Effector memory CD4-positive, alpha-beta T cell (primary cell): ENCODE measurements around the gene KAT7.

Experiments
- DNase-seq, 3 donors: peaks; one replicate each; pipeline ENCODE4 v3.0.0-alpha.2; 2020
- H3K27ac ChIP-seq: 2 replicates; pipeline ENCODE4 v1.7.0; 2013; ENCODE audit warnings: mild to moderate bottlenecking, low read length, moderate library complexity; ENCODE audit not compliant: insufficient read depth, poor library complexity, severe bottlenecking
- H3K27me3 ChIP-seq: replicated peaks from 2 replicates; pipeline ENCODE4 v1.7.0; 2013; ENCODE audit warnings: mild to moderate bottlenecking, low read length; ENCODE audit not compliant: insufficient read depth, control insufficient read depth, poor library complexity, severe bottlenecking
- H3K36me3 ChIP-seq: 2 replicates; pipeline ENCODE4 v1.7.0; 2013; ENCODE audit warnings: mild to moderate bottlenecking, low read length, moderate library complexity; ENCODE audit not compliant: control insufficient read depth, insufficient read depth
- H3K4me1 ChIP-seq: 2 replicates; pipeline ENCODE4 v1.7.0; 2013; ENCODE audit warnings: low read length, mild to moderate bottlenecking; ENCODE audit not compliant: control insufficient read depth, insufficient read depth, poor library complexity, severe bottlenecking
- H3K4me3 ChIP-seq: 2 replicates; pipeline ENCODE4 v1.7.0; 2013; ENCODE audit warnings: low read length, low read depth, mild to moderate bottlenecking; ENCODE audit not compliant: insufficient read depth, poor library complexity, severe bottlenecking
- H3K9me3 ChIP-seq: 2 replicates; pipeline ENCODE4 v1.7.0; 2013; ENCODE audit warnings: mild to moderate bottlenecking, low read length, moderate library complexity; ENCODE audit not compliant: control insufficient read depth

The KAT7 gene

DNA sequence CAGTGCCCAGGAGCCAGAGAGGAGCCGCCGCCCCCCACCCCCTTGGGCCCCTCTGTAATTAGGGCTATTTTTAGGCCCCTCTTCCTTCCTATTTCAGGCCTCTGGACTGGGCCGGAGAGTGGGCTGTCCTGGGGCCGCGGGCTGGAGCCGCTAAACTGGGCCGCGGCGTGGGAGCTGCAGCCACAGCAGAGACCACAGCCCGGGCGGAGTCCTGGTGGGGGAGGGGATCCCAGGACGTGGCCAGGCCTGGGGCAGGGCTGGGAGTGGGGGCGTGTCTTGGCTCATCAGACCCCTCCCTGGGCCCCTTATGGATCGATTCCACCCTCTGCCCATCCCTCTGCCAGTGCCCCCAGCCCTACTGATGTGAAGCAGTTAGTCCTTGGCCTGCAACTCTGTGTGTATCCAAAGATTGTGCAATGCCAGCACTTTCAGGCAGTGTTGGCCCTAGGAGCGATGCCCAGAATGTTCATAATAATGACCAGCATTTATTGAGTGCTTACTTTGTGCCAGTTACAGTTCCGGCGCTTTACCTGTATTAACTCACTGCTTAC is 74.4 kb downstream of the KAT7 start:
- Histone ChIP-seq H3K36me3 (no peaks in the 10 kb centered on the region), H3K4me1 (no peaks in the 10 kb centered on the region), H3K27ac (no peak overlapping the region), H3K27me3 (no peaks in the 10 kb centered on the region), H3K9me3 (no peaks in the 10 kb centered on the region), H3K4me3 (no peak overlapping the region)
- DNase-seq, result no peak

DNA sequence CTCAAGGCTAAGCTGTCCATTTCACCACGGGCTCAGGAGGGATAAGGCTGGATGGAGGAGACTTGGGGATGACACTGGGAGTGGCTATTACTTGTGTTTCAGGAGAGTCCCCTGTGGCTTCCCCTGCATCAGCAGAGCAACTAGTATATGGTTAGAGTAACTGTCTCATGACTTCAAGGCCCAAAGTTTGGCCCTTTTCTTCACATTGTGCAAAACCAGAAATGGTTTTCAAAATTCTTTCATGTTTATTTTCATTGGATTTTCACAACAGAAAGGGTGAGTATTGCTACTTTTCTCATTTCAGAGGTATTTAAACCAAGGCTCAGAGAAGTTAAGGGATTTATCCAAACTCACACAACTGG is 77.5 kb downstream of the KAT7 start:
- H3K4me1 ChIP-seq, result no peaks in the 10 kb centered on the region
- H3K9me3 ChIP-seq, result no peaks in the 10 kb centered on the region
- no peaks in the 10 kb centered on the region for H3K36me3 ChIP-seq
- no peak overlapping the region for H3K4me3 ChIP-seq
- no peak for DNase-seq
- no peaks in the 10 kb centered on the region for H3K27me3 ChIP-seq
- H3K27ac ChIP-seq, result no peak overlapping the region

DNA sequence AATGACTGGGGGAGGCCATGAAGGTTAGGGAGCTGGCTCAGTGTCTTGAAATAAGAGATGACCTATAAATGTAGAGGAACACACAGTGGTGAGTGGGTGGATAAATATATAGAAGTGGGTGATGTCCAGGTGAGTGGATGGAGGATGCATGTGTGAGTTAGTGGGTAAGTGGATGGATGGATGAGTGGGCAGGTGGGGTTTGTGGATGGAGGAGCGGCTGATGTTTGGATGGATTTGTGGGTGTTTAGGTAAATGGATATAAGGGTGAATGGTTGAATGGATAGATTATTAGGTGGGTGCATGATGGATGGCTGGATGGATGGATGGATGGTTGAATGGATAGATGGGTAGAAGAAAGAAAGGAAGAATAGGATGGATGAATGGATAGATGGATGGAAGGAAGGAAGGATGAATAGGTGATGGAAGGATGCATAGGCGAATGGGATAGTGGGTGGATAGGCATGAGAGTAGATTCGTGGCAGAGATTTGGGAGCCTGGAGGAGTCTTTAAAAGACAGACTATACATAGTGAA is 78.5 kb downstream of the KAT7 start:
- Histone ChIP-seq H3K4me1 (no peaks in the 10 kb centered on the region), H3K27ac (no peak overlapping the region), H3K4me3 (no peak overlapping the region), H3K36me3 (no peaks in the 10 kb centered on the region), H3K9me3 (no peaks in the 10 kb centered on the region), H3K27me3 (no peaks in the 10 kb centered on the region)
- DNase-seq, result no peak

DNA sequence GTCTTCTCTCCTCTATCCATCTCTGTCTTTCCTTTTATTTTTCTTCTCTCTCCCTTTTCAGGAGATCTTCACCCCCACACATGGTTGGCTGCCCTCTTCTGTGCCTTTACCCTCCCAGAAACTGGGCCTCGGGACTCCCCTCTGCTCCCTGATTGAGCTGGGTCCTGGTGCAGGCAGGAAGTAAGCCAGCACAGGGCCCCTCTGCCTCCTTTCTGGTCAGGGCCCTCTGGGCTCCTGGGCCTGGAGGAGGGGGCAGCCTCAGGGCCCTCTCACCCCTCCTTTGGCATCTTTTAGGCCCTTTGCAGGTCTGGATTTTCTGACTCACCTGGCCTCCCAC is 80.5 kb downstream of the KAT7 start:
- Histone ChIP-seq H3K4me3 (no peak overlapping the region), H3K9me3 (no peaks in the 10 kb centered on the region), H3K27me3 (no peaks in the 10 kb centered on the region), H3K36me3 (no peaks in the 10 kb centered on the region), H3K4me1 (peaks cover 13% of the 10 kb centered on the region), H3K27ac (no peak overlapping the region)
- DNase-seq, result no peak

DNA sequence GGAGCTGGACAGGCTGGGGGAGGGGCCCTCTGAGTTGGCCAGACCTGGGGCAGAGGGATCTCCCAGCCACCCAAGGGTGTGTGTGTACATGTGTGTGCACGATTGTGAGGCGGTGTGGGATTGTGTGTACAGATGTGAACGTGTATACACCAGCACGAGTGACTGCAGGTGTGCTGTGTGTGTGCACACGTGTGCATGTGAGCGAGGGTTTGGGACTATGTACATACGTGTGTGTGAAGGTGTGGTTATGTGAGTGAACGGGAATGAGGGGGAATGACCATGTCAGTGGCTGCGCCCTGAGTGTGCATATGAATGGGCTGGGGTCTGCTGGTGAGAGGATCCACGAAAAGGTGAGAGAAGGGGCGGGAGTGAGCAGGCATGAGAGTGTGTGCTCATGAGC is 81.8 kb downstream of the KAT7 start:
- no peaks in the 10 kb centered on the region for H3K9me3 ChIP-seq
- no peaks in the 10 kb centered on the region for H3K27me3 ChIP-seq
- no peak overlapping the region for H3K4me3 ChIP-seq
- peaks cover 13% of the 10 kb centered on the region for H3K4me1 ChIP-seq
- H3K36me3 ChIP-seq, result no peaks in the 10 kb centered on the region
- no peak for DNase-seq
- H3K27ac ChIP-seq, result no peak overlapping the region

DNA sequence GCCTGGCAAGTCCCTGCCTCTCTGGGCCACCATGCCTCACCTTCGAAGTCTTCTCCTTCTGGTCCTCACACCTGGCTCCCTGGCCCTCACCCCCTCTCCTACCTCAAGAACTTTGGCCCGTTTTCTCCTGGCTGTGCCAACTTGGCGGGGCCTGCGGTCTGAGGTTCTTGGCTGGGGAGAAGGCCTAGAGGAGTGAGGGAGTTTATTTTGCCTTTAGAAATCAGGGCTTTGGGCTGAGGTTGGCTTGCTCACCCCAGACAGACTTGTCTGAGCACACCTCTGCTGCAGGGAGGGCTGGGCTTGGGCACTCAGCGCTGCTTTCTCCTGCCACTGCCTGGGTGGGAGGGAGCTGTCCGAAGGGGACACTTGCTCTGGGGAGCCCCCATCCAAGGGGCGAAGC is 82.7 kb downstream of the KAT7 start:
- no peaks in the 10 kb centered on the region for H3K27me3 ChIP-seq
- H3K27ac ChIP-seq, result no peak overlapping the region
- peaks cover 13% of the 10 kb centered on the region for H3K4me1 ChIP-seq
- H3K4me3 ChIP-seq, result no peak overlapping the region
- H3K36me3 ChIP-seq, result no peaks in the 10 kb centered on the region
- no peak for DNase-seq
- no peaks in the 10 kb centered on the region for H3K9me3 ChIP-seq

DNA sequence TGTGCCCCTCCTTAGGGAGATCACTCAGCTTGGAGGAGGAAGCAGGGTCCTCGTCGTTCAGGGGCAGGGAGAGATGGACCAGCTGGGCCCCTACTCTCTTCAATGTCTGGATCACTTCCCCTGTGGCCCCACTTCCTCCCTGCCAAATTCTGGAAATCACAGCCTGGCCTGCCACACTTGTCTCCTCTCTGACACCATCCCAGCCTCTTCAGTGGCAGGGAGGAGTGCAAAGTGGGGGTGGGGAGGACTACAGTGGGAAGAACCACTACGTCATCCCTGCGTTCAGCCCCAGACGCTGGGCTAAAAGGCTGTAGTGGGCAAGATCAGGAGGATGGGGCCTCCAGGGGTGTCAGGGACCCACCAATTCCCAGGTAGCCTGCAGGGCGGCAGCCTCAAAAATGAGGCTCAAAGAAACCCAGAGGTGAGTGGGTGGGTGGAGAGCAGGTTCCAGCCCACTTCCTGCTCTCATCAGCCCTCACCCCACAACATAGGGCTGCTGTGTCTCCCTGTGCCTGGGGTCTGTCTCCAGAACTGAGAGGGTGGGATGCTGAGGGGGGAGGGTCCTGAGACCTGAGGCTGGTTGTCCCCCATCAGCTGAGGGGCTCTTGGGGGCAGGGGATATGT is 84.4 kb downstream of the KAT7 start:
- no peak for DNase-seq
- Histone ChIP-seq H3K27me3 (no peaks in the 10 kb centered on the region), H3K4me3 (no peak overlapping the region), H3K36me3 (no peaks in the 10 kb centered on the region), H3K9me3 (no peaks in the 10 kb centered on the region), H3K27ac (no peak overlapping the region), H3K4me1 (peaks cover 13% of the 10 kb centered on the region)

DNA sequence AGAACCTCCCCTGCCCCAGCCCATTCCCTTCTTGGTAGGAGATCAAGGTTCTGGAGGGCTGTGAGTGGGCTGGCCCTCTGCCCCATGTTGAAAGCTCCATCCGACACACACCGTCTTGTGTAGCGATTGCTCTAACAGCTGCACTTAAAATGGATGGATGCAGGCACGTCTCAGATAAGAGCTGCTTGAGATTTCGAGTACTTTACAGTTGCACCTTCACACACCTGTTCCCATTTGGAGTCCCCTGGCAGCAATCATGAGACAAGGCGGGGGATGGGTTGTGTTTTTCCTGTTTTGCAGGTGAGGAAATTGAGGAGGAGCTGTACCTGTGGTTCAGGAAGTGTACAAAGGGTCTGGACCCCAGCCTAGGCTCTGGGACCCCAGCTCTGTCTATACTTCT is 85.0 kb downstream of the KAT7 start:
- Histone ChIP-seq H3K4me1 (peaks cover 13% of the 10 kb centered on the region), H3K36me3 (no peaks in the 10 kb centered on the region), H3K27ac (no peak overlapping the region), H3K9me3 (no peaks in the 10 kb centered on the region), H3K27me3 (no peaks in the 10 kb centered on the region), H3K4me3 (no peak overlapping the region)
- DNase-seq, result no peak

DNA sequence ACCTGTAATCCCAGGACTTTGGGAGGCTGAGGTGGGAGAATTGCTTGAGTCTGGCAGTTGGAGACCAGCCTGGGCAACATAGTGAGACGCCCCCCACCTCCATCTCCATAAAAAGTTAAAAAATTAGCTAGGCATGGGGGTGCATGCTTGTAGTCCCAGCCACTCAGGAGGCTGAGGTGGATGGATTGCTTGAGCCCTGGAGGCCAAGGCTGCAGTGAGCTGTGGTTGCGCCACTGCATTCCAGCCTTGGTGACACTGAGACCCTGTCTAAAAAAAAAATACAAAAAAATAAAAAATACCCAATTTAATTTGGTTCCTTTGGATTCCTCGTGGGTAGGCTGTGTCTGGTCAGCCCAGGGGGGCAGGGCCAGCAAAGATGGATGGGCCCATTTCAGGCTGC is 85.4 kb downstream of the KAT7 start:
- Histone ChIP-seq H3K4me3 (no peak overlapping the region), H3K27me3 (no peaks in the 10 kb centered on the region), H3K9me3 (no peaks in the 10 kb centered on the region), H3K4me1 (peaks cover 13% of the 10 kb centered on the region), H3K36me3 (no peaks in the 10 kb centered on the region), H3K27ac (no peak overlapping the region)
- no peak for DNase-seq

DNA sequence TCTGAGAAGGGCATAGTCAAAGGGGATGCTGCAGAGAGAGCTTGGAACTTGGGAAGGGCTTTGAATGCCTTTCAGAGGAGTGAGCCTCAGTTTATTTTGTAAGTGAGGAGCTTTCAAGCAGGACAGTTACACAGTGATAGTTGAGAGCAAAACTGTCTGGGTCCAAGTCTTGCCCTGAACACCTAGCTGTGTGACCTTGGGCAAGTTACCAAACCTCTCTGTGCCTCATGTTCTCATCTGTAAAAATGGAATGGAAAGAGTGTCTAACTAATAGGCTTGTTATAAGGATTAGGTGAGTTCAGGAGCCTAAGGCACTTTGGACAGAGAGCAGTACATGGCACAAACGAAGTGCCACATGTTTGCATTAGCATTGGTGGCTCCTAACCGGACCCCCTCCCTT is 86.4 kb downstream of the KAT7 start:
- H3K36me3 ChIP-seq, result no peaks in the 10 kb centered on the region
- peaks cover 4% of the 10 kb centered on the region for H3K27me3 ChIP-seq
- peaks cover 13% of the 10 kb centered on the region for H3K4me1 ChIP-seq
- no peak overlapping the region for H3K4me3 ChIP-seq
- no peak for DNase-seq
- no peak overlapping the region for H3K27ac ChIP-seq
- no peaks in the 10 kb centered on the region for H3K9me3 ChIP-seq
